ENCODE results near the gene DNAJC27.
A peak's percentile ranks its signal among the peaks of the same experiment; 100 is the strongest.

DNAJC27 gene

DNA sequence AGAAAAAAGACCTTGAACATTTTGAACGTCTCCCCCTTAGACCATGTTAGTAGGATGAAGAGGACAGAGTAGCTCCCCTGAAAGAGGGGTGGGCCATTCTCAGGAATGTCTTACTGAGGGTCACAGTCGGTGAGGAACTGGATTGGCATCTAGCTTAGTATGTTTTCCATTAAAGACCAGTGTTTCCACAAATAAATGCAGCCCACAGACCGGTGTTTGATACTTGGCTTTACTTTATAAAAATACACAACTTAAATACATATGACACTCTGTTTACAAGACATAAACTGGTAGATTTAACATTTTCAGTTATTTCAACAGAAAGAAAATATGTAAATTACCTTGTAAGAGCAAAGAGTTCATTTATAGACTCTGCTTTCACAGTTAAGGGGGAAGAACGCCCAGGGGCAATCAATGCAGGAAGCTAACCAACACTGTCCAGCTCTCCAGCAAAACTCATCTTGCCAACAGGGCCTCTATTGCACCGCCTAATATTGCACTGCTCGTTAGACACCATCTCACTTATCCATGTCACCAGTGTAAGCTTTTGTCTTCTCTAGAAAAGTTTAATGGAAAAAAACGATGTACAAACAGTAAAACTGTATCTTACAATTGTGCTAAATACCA, 28.2 kb downstream of the DNAJC27 start:
- Histone ChIP-seq H3K4me2 (ENCODE audit: low read length) (no peak overlapping the region), H3K9me3 (replicated peaks; ENCODE audit: low read length) (no peaks in the 10 kb centered on the region), H3K4me3 (ENCODE audit: low read length) (no peak overlapping the region), H3K9ac (ENCODE audit: low read depth, low read length) (no peak overlapping the region), H3K4me1 (ENCODE audit: control insufficient read depth, insufficient read depth, low read length) (peaks cover 4% of the 10 kb centered on the region), H3K36me3 (ENCODE audit: insufficient read depth, low read length) (peaks cover 25% of the 10 kb centered on the region), H3K27me3 (ENCODE audit: control insufficient read depth, insufficient read depth, low read length) (no peaks in the 10 kb centered on the region)

DNA sequence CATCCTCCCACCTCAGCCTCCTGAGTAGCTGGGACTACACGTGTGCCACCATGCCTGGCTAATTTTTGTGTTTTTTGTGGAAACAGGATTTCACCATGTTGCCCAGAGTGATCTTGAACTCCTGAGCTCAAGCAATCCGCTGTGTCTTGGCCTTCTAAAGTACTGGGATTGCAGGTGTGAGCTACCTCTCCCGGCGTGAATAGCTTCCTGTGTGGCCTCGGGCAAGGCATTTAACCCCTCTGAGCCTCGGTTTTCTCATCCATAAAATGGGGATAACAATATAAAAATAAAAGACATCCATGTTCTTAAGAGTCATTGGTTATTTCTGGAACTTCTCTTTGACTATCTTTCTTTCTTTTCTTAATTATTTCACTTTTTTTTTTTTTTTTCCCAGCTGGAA, 32.4 kb downstream of the DNAJC27 start:
- Histone ChIP-seq H3K4me3 (ENCODE audit: low read length) (no peak overlapping the region), H3K27me3 (ENCODE audit: control insufficient read depth, insufficient read depth, low read length) (no peaks in the 10 kb centered on the region), H3K9me3 (replicated peaks; ENCODE audit: low read length) (no peaks in the 10 kb centered on the region), H3K36me3 (ENCODE audit: insufficient read depth, low read length) (no peaks in the 10 kb centered on the region), H3K9ac (ENCODE audit: low read depth, low read length) (no peak overlapping the region), H3K4me2 (ENCODE audit: low read length) (no peak overlapping the region), H3K4me1 (ENCODE audit: control insufficient read depth, insufficient read depth, low read length) (no peaks in the 10 kb centered on the region)

DNA sequence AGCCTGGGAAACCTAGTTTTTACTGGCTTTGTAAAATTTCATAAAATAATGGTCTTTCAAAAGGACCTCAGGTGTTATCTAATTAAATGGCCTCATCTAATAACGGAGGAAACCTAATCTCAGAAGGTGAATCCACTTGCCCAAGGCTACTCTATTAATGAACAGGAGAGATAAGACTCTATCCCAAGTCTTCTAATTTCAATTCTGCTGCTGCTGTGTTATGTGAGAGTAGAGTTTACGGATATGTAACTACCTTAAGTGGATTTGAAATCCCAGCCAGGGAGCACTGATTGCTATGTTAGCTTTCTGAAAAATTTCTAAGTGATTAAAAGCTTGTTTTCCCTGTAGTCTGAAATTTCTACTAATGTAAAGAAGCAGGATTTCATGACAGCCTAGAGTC, 34.5 kb downstream of the DNAJC27 start:
- H3K36me3 ChIP-seq (ENCODE audit: insufficient read depth, low read length): no peaks in the 10 kb centered on the region
- H3K9ac ChIP-seq (ENCODE audit: low read depth, low read length): no peak overlapping the region
- no peak overlapping the region for H3K4me3 ChIP-seq (ENCODE audit: low read length)
- H3K4me1 ChIP-seq (ENCODE audit: control insufficient read depth, insufficient read depth, low read length): no peaks in the 10 kb centered on the region
- no peaks in the 10 kb centered on the region for H3K9me3 ChIP-seq (replicated peaks; ENCODE audit: low read length)
- no peaks in the 10 kb centered on the region for H3K27me3 ChIP-seq (ENCODE audit: control insufficient read depth, insufficient read depth, low read length)
- H3K4me2 ChIP-seq (ENCODE audit: low read length): no peak overlapping the region

DNA sequence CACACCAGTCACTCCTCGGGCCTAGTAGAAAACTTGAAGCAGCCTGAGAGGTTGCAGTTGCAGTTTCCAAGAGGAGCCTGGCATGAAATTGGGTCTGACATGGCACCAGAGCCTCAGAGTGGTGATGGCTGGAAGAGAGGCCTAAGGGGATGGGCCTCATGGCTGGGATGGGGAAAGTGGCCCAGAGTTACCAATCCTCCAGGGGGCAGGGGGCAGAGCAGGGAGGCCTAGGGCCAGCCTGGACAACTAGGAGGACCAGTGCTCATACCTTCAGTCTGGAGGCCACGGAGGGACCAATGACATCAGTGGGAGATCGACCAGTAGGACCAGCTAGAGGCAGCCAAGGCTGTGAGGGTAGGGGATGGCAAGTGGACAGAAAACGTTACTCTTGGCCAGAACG, 36.6 kb downstream of the DNAJC27 start:
- no peak overlapping the region for H3K4me2 ChIP-seq (ENCODE audit: low read length)
- no peak overlapping the region for H3K9ac ChIP-seq (ENCODE audit: low read depth, low read length)
- H3K4me3 ChIP-seq (ENCODE audit: low read length): no peak overlapping the region
- no peaks in the 10 kb centered on the region for H3K27me3 ChIP-seq (ENCODE audit: control insufficient read depth, insufficient read depth, low read length)
- no peaks in the 10 kb centered on the region for H3K36me3 ChIP-seq (ENCODE audit: insufficient read depth, low read length)
- no peaks in the 10 kb centered on the region for H3K9me3 ChIP-seq (replicated peaks; ENCODE audit: low read length)
- H3K4me1 ChIP-seq (ENCODE audit: control insufficient read depth, insufficient read depth, low read length): peaks cover 5% of the 10 kb centered on the region

DNA sequence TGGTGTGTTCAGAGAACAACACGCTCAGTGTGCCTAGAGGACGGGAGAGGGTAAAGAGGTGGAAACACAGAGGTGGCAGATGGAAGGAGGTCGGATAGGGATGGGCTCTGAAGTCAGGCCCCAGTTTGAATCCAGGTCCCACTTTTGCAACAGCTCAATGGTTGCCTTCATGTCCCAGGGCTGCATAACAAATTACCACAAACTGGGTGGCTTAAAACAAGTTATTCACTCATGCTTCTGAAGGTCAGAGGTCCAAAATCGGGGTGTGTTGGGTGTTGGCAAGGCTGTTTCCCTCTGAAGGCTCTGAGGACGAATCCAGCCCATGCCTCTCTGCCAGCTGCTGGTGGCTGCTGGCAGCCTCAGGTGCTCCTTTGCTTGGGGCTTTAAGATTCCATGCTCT, 39.0 kb downstream of the DNAJC27 start:
- Histone ChIP-seq H3K9ac (ENCODE audit: low read depth, low read length) (no peak overlapping the region), H3K9me3 (replicated peaks; ENCODE audit: low read length) (no peaks in the 10 kb centered on the region)

DNA sequence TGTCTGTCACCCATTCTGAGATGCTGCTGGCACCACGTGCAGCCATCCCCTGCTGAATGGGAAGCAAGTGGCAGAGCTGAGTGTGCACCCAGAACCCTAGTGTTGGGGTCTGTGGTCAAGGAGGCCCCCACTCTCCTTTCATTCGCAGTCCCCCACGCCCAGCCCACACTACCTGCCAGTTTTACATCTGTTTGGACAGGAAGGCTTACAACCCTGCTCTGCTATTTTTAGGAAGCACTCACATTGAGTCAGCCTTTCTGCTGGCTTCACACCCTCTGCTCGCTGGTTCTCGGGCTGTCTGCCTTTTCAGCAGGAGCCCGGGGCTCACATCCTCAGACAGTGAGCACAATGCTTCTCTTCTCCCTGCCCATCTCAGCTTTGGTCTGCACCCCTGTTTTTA, 41.0 kb downstream of the DNAJC27 start:
- H3K27me3 ChIP-seq (ENCODE audit: control insufficient read depth, insufficient read depth, low read length): no peaks in the 10 kb centered on the region
- no peaks in the 10 kb centered on the region for H3K36me3 ChIP-seq (ENCODE audit: insufficient read depth, low read length)
- H3K4me1 ChIP-seq (ENCODE audit: control insufficient read depth, insufficient read depth, low read length): peaks cover 13% of the 10 kb centered on the region
- H3K9ac ChIP-seq (ENCODE audit: low read depth, low read length): no peak overlapping the region
- no peak overlapping the region for H3K4me3 ChIP-seq (ENCODE audit: low read length)
- H3K4me2 ChIP-seq (ENCODE audit: low read length): no peak overlapping the region
- H3K9me3 ChIP-seq (replicated peaks; ENCODE audit: low read length): no peaks in the 10 kb centered on the region

More for the DNA sequence above, 39.0 kb downstream of the DNAJC27 start:
- Histone ChIP-seq H3K4me1 (ENCODE audit: control insufficient read depth, insufficient read depth, low read length) (peaks cover 5% of the 10 kb centered on the region), H3K4me2 (ENCODE audit: low read length) (no peak overlapping the region), H3K36me3 (ENCODE audit: insufficient read depth, low read length) (no peaks in the 10 kb centered on the region), H3K4me3 (ENCODE audit: low read length) (no peak overlapping the region), H3K27me3 (ENCODE audit: control insufficient read depth, insufficient read depth, low read length) (no peaks in the 10 kb centered on the region)

DNA sequence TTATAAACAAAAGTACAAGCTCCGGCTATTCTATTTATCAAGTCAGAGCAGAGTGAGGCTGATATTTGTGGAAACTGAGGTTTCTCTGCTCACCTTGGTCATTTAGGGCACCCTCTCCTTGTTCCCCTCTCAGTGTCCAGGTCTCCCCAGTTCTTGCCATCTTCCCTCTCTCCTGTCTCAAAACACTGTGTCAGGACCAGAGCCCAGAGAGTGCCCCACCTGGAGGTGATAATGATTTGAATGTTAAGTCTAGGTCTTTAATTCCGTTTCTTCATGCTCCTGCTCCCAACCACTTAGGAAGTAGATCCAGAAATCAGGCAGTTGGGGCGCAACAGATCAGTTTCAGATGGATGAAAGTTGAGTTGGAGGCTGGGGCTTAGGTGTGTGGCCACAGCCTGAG, 42.5 kb downstream of the DNAJC27 start:
- no peaks in the 10 kb centered on the region for H3K27me3 ChIP-seq (ENCODE audit: control insufficient read depth, insufficient read depth, low read length)
- no peak overlapping the region for H3K4me3 ChIP-seq (ENCODE audit: low read length)
- H3K9me3 ChIP-seq (replicated peaks; ENCODE audit: low read length): no peaks in the 10 kb centered on the region
- H3K4me1 ChIP-seq (ENCODE audit: control insufficient read depth, insufficient read depth, low read length): peaks cover 13% of the 10 kb centered on the region
- H3K9ac ChIP-seq (ENCODE audit: low read depth, low read length): no peak overlapping the region
- H3K4me2 ChIP-seq (ENCODE audit: low read length): no peak overlapping the region
- no peaks in the 10 kb centered on the region for H3K36me3 ChIP-seq (ENCODE audit: insufficient read depth, low read length)

DNA sequence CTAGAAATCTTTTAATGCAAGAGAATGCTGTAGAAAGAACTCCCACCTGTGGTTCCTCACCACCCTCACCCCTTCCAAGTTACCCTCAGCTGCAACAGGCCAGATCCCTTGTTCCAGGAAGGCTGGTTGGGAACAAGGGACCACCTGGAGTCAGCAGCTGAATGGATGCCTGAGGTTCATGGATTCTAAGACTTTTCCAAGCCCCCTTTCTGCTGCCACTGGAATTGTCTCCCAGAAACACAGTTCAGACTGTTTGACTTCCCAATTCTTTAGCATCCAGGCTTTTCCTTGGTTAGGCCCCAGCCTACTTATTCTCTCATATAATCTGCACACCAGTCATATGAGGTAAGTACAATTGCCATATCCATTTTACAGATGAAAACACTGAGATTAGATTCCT, 43.7 kb downstream of the DNAJC27 start:
- Histone ChIP-seq H3K36me3 (ENCODE audit: insufficient read depth, low read length) (no peaks in the 10 kb centered on the region), H3K4me3 (ENCODE audit: low read length) (no peak overlapping the region), H3K4me2 (ENCODE audit: low read length) (no peak overlapping the region), H3K4me1 (ENCODE audit: control insufficient read depth, insufficient read depth, low read length) (peaks cover 13% of the 10 kb centered on the region), H3K9me3 (replicated peaks; ENCODE audit: low read length) (no peaks in the 10 kb centered on the region), H3K27me3 (ENCODE audit: control insufficient read depth, insufficient read depth, low read length) (no peaks in the 10 kb centered on the region), H3K9ac (ENCODE audit: low read depth, low read length) (no peak overlapping the region)

DNA sequence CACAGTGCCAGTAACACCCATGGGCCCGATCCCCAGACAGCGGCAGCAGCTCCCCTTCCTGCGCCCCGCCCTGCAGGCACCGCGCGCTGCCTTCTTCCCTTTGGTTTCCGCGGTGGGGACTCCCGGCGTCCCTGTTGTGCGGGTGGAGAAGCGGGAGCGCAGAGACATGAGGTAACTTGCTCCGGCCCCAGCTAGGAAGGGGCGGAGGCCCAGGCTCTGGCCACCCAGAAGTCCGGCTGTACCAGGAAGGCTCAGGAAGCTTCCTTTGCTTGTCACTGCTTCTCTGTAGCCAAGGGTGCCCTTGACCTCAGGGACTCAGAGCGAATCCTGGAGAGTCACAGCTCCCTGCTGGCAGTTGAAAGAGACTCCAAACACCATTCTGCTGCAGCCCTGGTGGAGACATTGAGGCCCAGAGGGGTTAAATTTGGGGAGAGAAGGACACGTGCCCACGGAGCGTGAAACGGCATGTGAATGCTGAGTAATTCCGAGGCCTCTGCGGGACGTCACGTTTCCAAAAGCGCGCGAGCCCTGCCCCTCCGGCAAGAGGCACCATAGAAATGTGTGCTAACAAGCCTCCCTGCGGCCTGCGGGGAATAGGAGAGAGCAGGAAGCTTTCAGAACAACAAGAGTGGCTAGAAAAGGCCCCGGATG, 45.0 kb downstream of the DNAJC27 start:
- no peaks in the 10 kb centered on the region for H3K36me3 ChIP-seq (ENCODE audit: insufficient read depth, low read length)
- peak overlapping the region; percentile 45 for H3K9ac ChIP-seq (ENCODE audit: low read depth, low read length)

DNA sequence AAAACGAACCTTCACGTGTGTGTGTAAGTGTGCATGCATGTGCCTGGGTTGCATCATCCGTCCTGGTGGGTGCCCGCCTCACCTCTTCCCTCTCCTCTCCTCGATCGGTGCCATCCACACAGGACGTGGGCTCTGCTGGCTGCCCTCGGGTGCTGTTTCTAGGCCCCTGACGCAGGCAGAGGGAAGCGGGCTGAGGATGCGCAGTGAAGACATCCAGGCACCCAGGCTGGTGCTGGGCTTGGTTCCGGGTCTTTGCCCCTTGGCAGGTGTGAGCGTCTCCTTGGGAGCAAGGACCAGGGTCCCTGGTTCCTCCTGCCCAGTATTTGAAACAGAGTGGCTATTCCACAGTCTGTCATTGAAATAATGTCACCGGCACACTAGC, 45.5 kb downstream of the DNAJC27 start:
- H3K9me3 ChIP-seq (replicated peaks; ENCODE audit: low read length): no peaks in the 10 kb centered on the region
- H3K27me3 ChIP-seq (ENCODE audit: control insufficient read depth, insufficient read depth, low read length): no peaks in the 10 kb centered on the region
- no peak overlapping the region for H3K4me3 ChIP-seq (ENCODE audit: low read length)
- H3K9ac ChIP-seq (ENCODE audit: low read depth, low read length): peak overlapping the region; percentile 45
- peaks cover 13% of the 10 kb centered on the region for H3K4me1 ChIP-seq (ENCODE audit: control insufficient read depth, insufficient read depth, low read length)
- H3K36me3 ChIP-seq (ENCODE audit: insufficient read depth, low read length): no peaks in the 10 kb centered on the region
- H3K4me2 ChIP-seq (ENCODE audit: low read length): peak overlapping the region; percentile 68

More for the DNA sequence above, 45.0 kb downstream of the DNAJC27 start:
- no peaks in the 10 kb centered on the region for H3K27me3 ChIP-seq (ENCODE audit: control insufficient read depth, insufficient read depth, low read length)
- no peaks in the 10 kb centered on the region for H3K9me3 ChIP-seq (replicated peaks; ENCODE audit: low read length)
- peak overlapping the region; percentile 68 for H3K4me2 ChIP-seq (ENCODE audit: low read length)
- H3K4me3 ChIP-seq (ENCODE audit: low read length): no peak overlapping the region
- H3K4me1 ChIP-seq (ENCODE audit: control insufficient read depth, insufficient read depth, low read length): peaks cover 13% of the 10 kb centered on the region

DNA sequence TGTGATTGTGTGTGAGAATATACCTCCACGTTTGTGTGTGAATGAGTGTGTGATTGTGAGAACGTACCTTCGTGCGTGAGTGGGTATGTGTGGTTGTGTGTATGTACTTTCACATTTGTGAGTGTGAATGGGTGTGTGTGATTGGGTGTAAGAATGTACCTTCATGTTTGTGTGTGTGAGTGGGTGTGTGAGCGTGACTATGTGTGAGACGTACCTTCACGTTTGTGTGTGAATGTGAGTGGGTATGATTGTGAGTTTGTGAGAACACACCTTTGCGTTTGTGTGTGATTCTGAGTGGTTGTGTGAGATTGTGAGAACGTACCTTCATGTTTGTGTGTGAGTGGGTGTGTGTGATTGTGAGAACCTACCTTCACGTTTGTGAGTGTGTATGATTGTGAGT, 45.9 kb downstream of the DNAJC27 start:
- Histone ChIP-seq H3K27me3 (ENCODE audit: control insufficient read depth, insufficient read depth, low read length) (no peaks in the 10 kb centered on the region), H3K36me3 (ENCODE audit: insufficient read depth, low read length) (no peaks in the 10 kb centered on the region), H3K4me2 (ENCODE audit: low read length) (no peak overlapping the region), H3K9ac (ENCODE audit: low read depth, low read length) (no peak overlapping the region), H3K9me3 (replicated peaks; ENCODE audit: low read length) (no peaks in the 10 kb centered on the region), H3K4me1 (ENCODE audit: control insufficient read depth, insufficient read depth, low read length) (peaks cover 11% of the 10 kb centered on the region), H3K4me3 (ENCODE audit: low read length) (no peak overlapping the region)

DNA sequence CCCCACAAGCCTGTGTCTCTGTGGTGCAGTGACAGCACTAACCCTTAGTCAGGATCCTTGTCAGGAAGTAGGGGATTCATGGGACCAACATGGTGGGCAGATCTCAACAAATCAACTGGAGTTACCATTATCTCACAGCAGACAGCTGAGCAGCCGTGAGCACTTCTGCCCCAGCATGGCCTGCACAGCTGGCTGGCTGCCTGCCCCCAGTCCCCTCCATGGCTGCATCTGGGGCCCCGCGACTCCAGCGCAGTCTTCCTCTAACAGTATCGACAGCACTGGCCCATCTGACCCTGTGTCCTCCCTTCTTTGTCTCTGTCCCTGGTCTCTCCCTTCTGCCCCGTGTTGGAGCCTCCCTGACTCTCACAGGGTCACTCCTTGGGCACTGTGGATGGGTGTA, 47.0 kb downstream of the DNAJC27 start:
- no peak overlapping the region for H3K9ac ChIP-seq (ENCODE audit: low read depth, low read length)
- H3K4me1 ChIP-seq (ENCODE audit: control insufficient read depth, insufficient read depth, low read length): peaks cover 11% of the 10 kb centered on the region
- no peaks in the 10 kb centered on the region for H3K36me3 ChIP-seq (ENCODE audit: insufficient read depth, low read length)
- no peaks in the 10 kb centered on the region for H3K27me3 ChIP-seq (ENCODE audit: control insufficient read depth, insufficient read depth, low read length)
- no peak overlapping the region for H3K4me2 ChIP-seq (ENCODE audit: low read length)
- no peaks in the 10 kb centered on the region for H3K9me3 ChIP-seq (replicated peaks; ENCODE audit: low read length)
- H3K4me3 ChIP-seq (ENCODE audit: low read length): no peak overlapping the region
